HUES6 (cell line): ENCODE results near the gene LIMK2.
"Not testable (repeated sequence)": the region's sequence is repeated elsewhere in the genome, so short reads cannot be mapped to it uniquely, and the experiment has no call there.

Source experiments
- H3K27ac ChIP-seq: 2 replicates; pipeline ENCODE4 v1.7.0; 2013; ENCODE audit warnings: low read depth, mild to moderate bottlenecking, low read length, inconsistent platforms
- H3K27me3 ChIP-seq: 2 replicates; pipeline ENCODE4 v1.6.1; 2013; ENCODE audit warnings: low read length; ENCODE audit not compliant: control insufficient read depth, insufficient read depth
- H3K36me3 ChIP-seq: 2 replicates; pipeline ENCODE4 v1.6.1; 2013; ENCODE audit warnings: low read length; ENCODE audit not compliant: control insufficient read depth, insufficient read depth
- H3K4me1 ChIP-seq: 2 replicates; pipeline ENCODE4 v1.6.1; 2013; ENCODE audit warnings: low read length; ENCODE audit not compliant: control insufficient read depth, insufficient read depth
- H3K4me3 ChIP-seq: 2 replicates; pipeline ENCODE4 v1.5.1; 2013; ENCODE audit warnings: low read depth, low read length
- H3K9ac ChIP-seq: one replicate; pipeline ENCODE4 v1.6.1; 2013; ENCODE audit warnings: mild to moderate bottlenecking, low read length
- H3K9me3 ChIP-seq: 2 replicates; pipeline ENCODE4 v1.6.1; 2013; ENCODE audit warnings: low read depth, low read length; ENCODE audit not compliant: control insufficient read depth, insufficient read depth

LIMK2 gene

GRCh38 chr22:31211862-31212730 is at the start of gene LIMK2:
Gene LIMK2, plus strand, starts transcription at chr22:31212298. Its CDS starts 111 bp downstream, at chr22:31212409.
- peak within 1 kb of the TSS; percentile 82; the same call in 1 of the 2 replicates for H3K27ac ChIP-seq

GRCh38 chr22:31170971-31171370 is 41.1 kb upstream of the LIMK2 start:
- H3K27ac ChIP-seq: no peak overlapping the region

More at GRCh38 chr22:31211862-31212730, at the start of gene LIMK2:
- Histone ChIP-seq H3K4me3 (peak within 1 kb of the TSS; percentile 98), H3K9ac (peak within 1 kb of the TSS; percentile 85), H3K27me3 (no peaks in the 10 kb centered on the region), H3K36me3 (no peaks in the 10 kb centered on the region), H3K9me3 (no peaks in the 10 kb centered on the region), H3K4me1 (peaks cover 8% of the 10 kb centered on the region; the same call in 1 of the 2 replicates)

GRCh38 chr22:31171734-31172133 is 40.4 kb upstream of the LIMK2 start:
- not testable (repeated sequence) for H3K27ac ChIP-seq, H3K27me3 ChIP-seq, H3K36me3 ChIP-seq

More at GRCh38 chr22:31170971-31171370, 41.1 kb upstream of the LIMK2 start:
- no peaks in the 10 kb centered on the region for H3K4me1 ChIP-seq
- H3K9me3 ChIP-seq: no peaks in the 10 kb centered on the region
- H3K36me3 ChIP-seq: peaks cover 7% of the 10 kb centered on the region
- no peaks in the 10 kb centered on the region for H3K27me3 ChIP-seq
- no peak overlapping the region for H3K4me3 ChIP-seq
- H3K9ac ChIP-seq: no peak overlapping the region

GRCh38 chr22:31173386-31174145 is 38.5 kb upstream of the LIMK2 start:
- H3K9ac ChIP-seq: no peak overlapping the region
- H3K36me3 ChIP-seq: no peaks in the 10 kb centered on the region
- H3K27ac ChIP-seq: no peak overlapping the region
- no peak overlapping the region for H3K4me3 ChIP-seq
- no peaks in the 10 kb centered on the region for H3K9me3 ChIP-seq
- H3K4me1 ChIP-seq: no peaks in the 10 kb centered on the region
- H3K27me3 ChIP-seq: no peaks in the 10 kb centered on the region

More at GRCh38 chr22:31171734-31172133, 40.4 kb upstream of the LIMK2 start:
- H3K4me3 ChIP-seq, H3K4me1 ChIP-seq, H3K9me3 ChIP-seq, H3K9ac ChIP-seq: not testable (repeated sequence)

- Histone ChIP-seq H3K27ac (no peak overlapping the region), H3K36me3 (peaks cover 4% of the 10 kb centered on the region; the same call in 1 of the 2 replicates), H3K9ac (no peak overlapping the region), H3K4me3 (no peak overlapping the region), H3K4me1 (no peaks in the 10 kb centered on the region), H3K27me3 (no peaks in the 10 kb centered on the region), H3K9me3 (no peaks in the 10 kb centered on the region)
Measured at GRCh38 chr22:31176923-31177322, 35.2 kb upstream of the LIMK2 start.

- no peak overlapping the region for H3K4me3 ChIP-seq
- no peak overlapping the region for H3K9ac ChIP-seq
- H3K27ac ChIP-seq: no peak overlapping the region
- no peaks in the 10 kb centered on the region for H3K4me1 ChIP-seq
- H3K36me3 ChIP-seq: peaks cover 9% of the 10 kb centered on the region; the same call in 1 of the 2 replicates
- no peaks in the 10 kb centered on the region for H3K27me3 ChIP-seq
- peaks cover 3% of the 10 kb centered on the region; the same call in 1 of the 2 replicates for H3K9me3 ChIP-seq
Measured at GRCh38 chr22:31177420-31178162, 34.5 kb upstream of the LIMK2 start.

GRCh38 chr22:31178859-31179258 is 33.2 kb upstream of the LIMK2 start:
- Histone ChIP-seq H3K4me3 (no peak overlapping the region), H3K27me3 (no peaks in the 10 kb centered on the region), H3K36me3 (peaks cover 13% of the 10 kb centered on the region; the same call in 1 of the 2 replicates), H3K27ac (no peak overlapping the region), H3K4me1 (no peaks in the 10 kb centered on the region), H3K9me3 (peaks cover 3% of the 10 kb centered on the region; the same call in 1 of the 2 replicates), H3K9ac (no peak overlapping the region)

- no peak overlapping the region for H3K9ac ChIP-seq
- H3K4me1 ChIP-seq: no peaks in the 10 kb centered on the region
- H3K4me3 ChIP-seq: no peak overlapping the region
- H3K36me3 ChIP-seq: peaks cover 13% of the 10 kb centered on the region; the same call in 1 of the 2 replicates
- H3K27ac ChIP-seq: no peak overlapping the region
- peaks cover 3% of the 10 kb centered on the region; the same call in 1 of the 2 replicates for H3K9me3 ChIP-seq
- no peaks in the 10 kb centered on the region for H3K27me3 ChIP-seq
Measured at GRCh38 chr22:31179345-31179744, 32.8 kb upstream of the LIMK2 start.

- H3K36me3 ChIP-seq: peaks cover 30% of the 10 kb centered on the region
- peaks cover 8% of the 10 kb centered on the region for H3K9me3 ChIP-seq
- H3K27me3 ChIP-seq: no peaks in the 10 kb centered on the region
- H3K4me3 ChIP-seq: no peak overlapping the region
- no peaks in the 10 kb centered on the region for H3K4me1 ChIP-seq
- H3K9ac ChIP-seq: no peak overlapping the region
- no peak overlapping the region for H3K27ac ChIP-seq
Measured at GRCh38 chr22:31184015-31184414, 28.1 kb upstream of the LIMK2 start.

- H3K36me3 ChIP-seq: peaks cover 26% of the 10 kb centered on the region
- no peaks in the 10 kb centered on the region for H3K4me1 ChIP-seq
- peaks cover 8% of the 10 kb centered on the region for H3K9me3 ChIP-seq
- H3K9ac ChIP-seq: no peak overlapping the region
- no peak overlapping the region for H3K27ac ChIP-seq
- no peaks in the 10 kb centered on the region for H3K27me3 ChIP-seq
- H3K4me3 ChIP-seq: no peak overlapping the region
Measured at GRCh38 chr22:31185056-31185455, 27.0 kb upstream of the LIMK2 start.
